GM12892 (cell line): Measurements from ENCODE around the gene CXCL3.

ENCODE experiments used
- POLR2A ChIP-seq: IDR thresholded peaks from 2 replicates; pipeline ENCODE4 v1.6.1; 2011; ENCODE audit warnings: low read depth, low read length, control low read depth
- POLR2AphosphoS5 ChIP-seq: IDR thresholded peaks from 2 replicates; pipeline ENCODE4 v1.6.1; 2011; ENCODE audit warnings: low read depth, low read length, control low read depth
- TAF1 ChIP-seq: IDR thresholded peaks from 2 replicates; pipeline ENCODE4 v1.6.1; 2011; ENCODE audit warnings: low read depth, mild to moderate bottlenecking, control low read depth, low read length, borderline replicate concordance

DNA sequence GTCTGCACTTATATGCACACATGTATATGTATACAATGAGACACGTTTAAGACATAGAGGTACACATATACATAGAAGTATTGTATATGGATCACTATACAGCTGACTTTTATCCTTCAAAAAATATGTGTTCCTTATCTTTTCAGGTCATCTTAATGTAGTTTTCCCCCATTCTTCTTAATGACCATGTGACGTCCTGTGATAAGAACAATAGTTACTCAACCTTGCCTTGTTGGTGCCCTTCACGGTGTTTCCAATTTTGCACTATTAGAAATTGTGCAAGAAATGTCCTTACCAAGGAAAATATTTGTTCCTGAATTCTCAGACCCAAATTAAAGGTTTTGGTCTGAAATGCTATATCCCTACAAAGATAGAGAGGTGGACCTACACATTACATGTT is 49.5 kb downstream of the CXCL3 start:
- no peak for TF ChIP-seq POLR2AphosphoS5
- TF ChIP-seq POLR2A, result no peak
- TF ChIP-seq TAF1, result no peak
